ENCODE measurements around the gene PAPSS2.
A peak's percentile ranks its signal among the peaks of the same experiment; 100 is the strongest.

Gene PAPSS2

GRCh38 chr10:87672551-87672950, 12.9 kb downstream of the PAPSS2 start:
- DNase-seq, result no peak

- peak; percentile 71 for DNase-seq
These were observed 15.3 kb downstream of the PAPSS2 start for GRCh38 chr10:87674943-87675342.

- DNase-seq, result peak; percentile 96
These were observed 16.0 kb downstream of the PAPSS2 start for GRCh38 chr10:87675396-87676376.

GRCh38 chr10:87677595-87677994, 17.9 kb downstream of the PAPSS2 start:
- no peak for DNase-seq

GRCh38 chr10:87678302-87678701, 18.6 kb downstream of the PAPSS2 start:
- DNase-seq, result no peak

GRCh38 chr10:87683356-87683755, 23.7 kb downstream of the PAPSS2 start:
- DNase-seq, result no peak

- no peak for DNase-seq
These were observed 24.4 kb downstream of the PAPSS2 start for GRCh38 chr10:87684001-87684638.

GRCh38 chr10:87685832-87686574, 26.3 kb downstream of the PAPSS2 start:
- DNase-seq, result no peak

- no peak for DNase-seq
These were observed 31.9 kb downstream of the PAPSS2 start for GRCh38 chr10:87691506-87692070.

- no peak for DNase-seq
These were observed 33.3 kb downstream of the PAPSS2 start for GRCh38 chr10:87692956-87693484.

GRCh38 chr10:87694011-87694794, 34.5 kb downstream of the PAPSS2 start:
- peak; percentile 65 for DNase-seq

- no peak for DNase-seq
These were observed 35.4 kb downstream of the PAPSS2 start for GRCh38 chr10:87695074-87695473.

GRCh38 chr10:87696922-87697745, 37.5 kb downstream of the PAPSS2 start:
- no peak for DNase-seq

GRCh38 chr10:87700031-87700796, 40.5 kb downstream of the PAPSS2 start:
- DNase-seq, result peak; percentile 75

- no peak for DNase-seq
These were observed 42.7 kb downstream of the PAPSS2 start for GRCh38 chr10:87702260-87702972.

- DNase-seq, result no peak
These were observed 43.3 kb downstream of the PAPSS2 start for GRCh38 chr10:87702973-87703294.

GRCh38 chr10:87703771-87704170, 44.1 kb downstream of the PAPSS2 start:
- no peak for DNase-seq

GRCh38 chr10:87705339-87705738, 45.7 kb downstream of the PAPSS2 start:
- peak; percentile 82 for DNase-seq

- peak; percentile 23 for DNase-seq
These were observed 47.1 kb downstream of the PAPSS2 start for GRCh38 chr10:87706731-87707130.

- DNase-seq, result no peak
These were observed 47.6 kb downstream of the PAPSS2 start for GRCh38 chr10:87707254-87707653.

Data from EL (cell line).